HL-60 (cell line): ENCODE results near the gene ZNF254.

Source experiments
- CTCF ChIP-seq: IDR thresholded peaks from one replicate; pipeline ENCODE4 v1.5.1; 2011; ENCODE audit warnings: low read length, control low read depth, inconsistent platforms; ENCODE audit not compliant: insufficient read depth
- GABPA ChIP-seq: IDR thresholded peaks from 2 replicates; pipeline ENCODE4 v1.6.1; 2012; ENCODE audit warnings: low read depth
- POLR2AphosphoS5 ChIP-seq: IDR thresholded peaks from 2 replicates; pipeline ENCODE4 v1.6.1; 2012; ENCODE audit warnings: low read depth
- REST ChIP-seq: IDR thresholded peaks from 2 replicates; pipeline ENCODE4 v1.6.1; 2012; ENCODE audit warnings: low read depth; ENCODE audit not compliant: insufficient replicate concordance

GRCh38 chr19:24073807-24074206, 13.2 kb upstream of the ZNF254 start:
- TF ChIP-seq CTCF (no peak), POLR2AphosphoS5 (no peak), REST (no peak), GABPA (no peak)
